Endothelial cell of umbilical vein (primary cell): ENCODE measurements around the gene FLRT2. TPM values are rescaled to one million over a fixed set of nuclear protein-coding genes. Genes with fewer than 3 reads are reported as not detected.

Experiments
- BruUV-seq: library from RNA; stranded (reverse); fragments of 400-500 nt; replicated peaks from 2 replicates; lab custom pipeline; 2021; lab: Mats Ljungman, UMichigan
- CTCF ChIA-PET: fragments of 300-600, 350-600 bp; sonication (Branson Sonifier 250); formaldehyde crosslinking; loops from one replicate; lab custom pipeline; 2021; ENCODE audit warnings: antibody characterized with exemption, inconsistent platforms; lab: Charles Lee
- POLR2A ChIA-PET: fragments of 300-600, 350-600 bp; sonication (Branson Sonifier 250); formaldehyde crosslinking; loops from one replicate; lab custom pipeline; 2021; ENCODE audit warnings: antibody characterized with exemption, inconsistent platforms; lab: Charles Lee
- DNase-seq: peaks from one replicate; pipeline ENCODE4 v3.0.0-alpha.2; 2011; ENCODE audit warnings: low read depth, low spot score
- FAIRE-seq: peaks from 2 replicates; lab custom pipeline; 2011; peaks lifted over from hg19 to GRCh38; lab: Jason Lieb, UNC
- H2AFZ ChIP-seq: 2 replicates; pipeline ENCODE4 v1.6.0; 2012; ENCODE audit warnings: low read depth, low read length, control low read depth, inconsistent platforms
- H3K27ac ChIP-seq: 2 replicates; pipeline ENCODE4 v1.5.1; 2011; ENCODE audit warnings: low read depth, mild to moderate bottlenecking, control low read depth, low read length, moderate library complexity; ENCODE audit not compliant: insufficient read depth
- H3K27me3 ChIP-seq, 2 experiments: 2 replicates each; pipeline versions ENCODE4 v1.6.0 to v1.6.1; 2011; ENCODE audit warnings: low read length in 2 of 2, mixed read lengths in 1 of 2; ENCODE audit not compliant: control insufficient read depth in 2 of 2, insufficient read depth in 2 of 2
- H3K36me3 ChIP-seq, 2 experiments: 2 replicates in 1 of 2; 3 replicates in 1 of 2; pipeline ENCODE4 v1.5.1; 2011; ENCODE audit warnings: low read length in 2 of 2, mild to moderate bottlenecking in 1 of 2, moderate library complexity in 1 of 2; ENCODE audit not compliant: control insufficient read depth in 2 of 2, insufficient read depth in 2 of 2; ENCODE audit errors: extremely low read depth in 1 of 2
- H3K4me1 ChIP-seq: 3 replicates; pipeline ENCODE4 v1.5.1; 2011; ENCODE audit warnings: mild to moderate bottlenecking, low read length; ENCODE audit not compliant: control insufficient read depth, insufficient read depth; ENCODE audit errors: extremely low read depth
- H3K4me2 ChIP-seq: 2 replicates; pipeline ENCODE4 v1.6.1; 2011; ENCODE audit warnings: low read length, control low read depth, mixed read lengths; ENCODE audit not compliant: insufficient read depth
- H3K4me3 ChIP-seq, 3 experiments: fragments of 200-600 bp in 1 of 3; sonication (generic), shearing (Covaris generic) in 1 of 3; replicated peaks in 1 of 3; 2 replicates each; pipeline ENCODE4 v1.5.1; 2011 to 2016; ENCODE audit warnings: control low read depth in 3 of 3, low read length in 3 of 3, mild to moderate bottlenecking in 2 of 3, inconsistent platforms in 1 of 3, low read depth in 1 of 3, moderate library complexity in 1 of 3; ENCODE audit not compliant: insufficient read depth in 1 of 3
- H3K79me2 ChIP-seq: 2 replicates; pipeline ENCODE4 v1.6.0; 2012; ENCODE audit warnings: low read length, inconsistent platforms; ENCODE audit not compliant: control insufficient read depth, insufficient read depth
- H3K9ac ChIP-seq: replicated peaks from 2 replicates; pipeline ENCODE3; 2011; ENCODE audit warnings: low read length, control low read depth; ENCODE audit not compliant: insufficient read depth; ENCODE audit errors: extremely low read depth
- H3K9me1 ChIP-seq: replicated peaks from 3 replicates; pipeline ENCODE4 v1.6.0; 2011; ENCODE audit warnings: mild to moderate bottlenecking, low read length; ENCODE audit not compliant: control insufficient read depth, insufficient read depth; ENCODE audit errors: extremely low read depth
- H3K9me3 ChIP-seq: replicated peaks from 2 replicates; pipeline ENCODE4 v1.5.1; 2012; ENCODE audit warnings: low read length, inconsistent platforms; ENCODE audit not compliant: control insufficient read depth, insufficient read depth
- H4K20me1 ChIP-seq: replicated peaks from 2 replicates; pipeline ENCODE3; 2011; ENCODE audit warnings: mild to moderate bottlenecking, low read length; ENCODE audit not compliant: control insufficient read depth, insufficient read depth; ENCODE audit errors: extremely low read depth
- EZH2 ChIP-seq: IDR thresholded peaks from 2 replicates; pipeline ENCODE4 v1.6.1; 2012; ENCODE audit warnings: borderline replicate concordance, low read depth, mild to moderate bottlenecking, moderate library complexity, low read length, inconsistent platforms; ENCODE audit not compliant: severe bottlenecking
- FOS ChIP-seq: IDR thresholded peaks from 2 replicates; pipeline ENCODE4 v1.6.1; 2011; ENCODE audit warnings: mild to moderate bottlenecking, low read length, moderate library complexity, borderline replicate concordance; ENCODE audit not compliant: insufficient read depth
- GATA2 ChIP-seq: IDR thresholded peaks from 2 replicates; pipeline ENCODE4 v1.7.0; 2011; ENCODE audit warnings: low read depth, mild to moderate bottlenecking, moderate library complexity, mixed read lengths, low read length; ENCODE audit not compliant: insufficient read length, insufficient read depth
- JUN ChIP-seq: IDR thresholded peaks from 2 replicates; pipeline ENCODE4 v1.6.1; 2011; ENCODE audit warnings: borderline replicate concordance, low read depth; ENCODE audit not compliant: insufficient read length, insufficient read depth
- MYC ChIP-seq: IDR thresholded peaks from one replicate; pipeline ENCODE4 v1.6.1; 2011; ENCODE audit warnings: mild to moderate bottlenecking, low read depth, low read length
- POLR2A ChIP-seq: IDR thresholded peaks from 2 replicates; pipeline ENCODE4 v1.6.1; 2012; ENCODE audit warnings: low read depth, mild to moderate bottlenecking, control low read depth, low read length
- POLR2AphosphoS5 ChIP-seq: IDR thresholded peaks from 2 replicates; pipeline ENCODE4 v1.6.1; 2012; ENCODE audit warnings: low read depth, mild to moderate bottlenecking, control low read depth, low read length, moderate library complexity; ENCODE audit not compliant: insufficient read depth
- dilution Hi-C: fragments of 300-500 bp; cut with MboI; formaldehyde crosslinking; loops from one replicate; pipeline ENCODE4 v1.15.0; 2019; ENCODE audit warnings: low sequenced_read_pairs; ENCODE audit not compliant: extremely low pct_ligation_motif_present
- intact Hi-C: fragments of 100-400 bp; cut with micrococcal nuclease; formaldehyde crosslinking; loops from one replicate; pipeline ENCODE4 v1.10.0; 2022
- polyA plus RNA-seq, 4 experiments: library from polyadenylated mRNA; depleted of rRNA in 3 of 4; stranded (reverse) in 3 of 4; unstranded in 1 of 4; fragments of >200 nt; gene quantifications; 2 replicates each; pipeline versions ENCODE4 v1.2.1 to v1.2.3, GENCODE V29; 2011 to 2012; ENCODE audit warnings: missing spikeins in 1 of 4
- total RNA-seq: library from RNA; stranded (reverse); gene quantifications from 2 replicates; pipeline ENCODE4 v1.2.3, GENCODE V29; 2021
- TF ChIP-seq, protein P1 (sequence below), 2 donors: IDR thresholded peaks; 1 replicate in 1 of 2; 2 replicates in 1 of 2; pipeline ENCODE4 v1.5.1; 2011; ENCODE audit warnings: low read length in 2 of 2, mild to moderate bottlenecking in 2 of 2, moderate library complexity in 2 of 2, control low read depth in 1 of 2, inconsistent platforms in 1 of 2, low read depth in 1 of 2; ENCODE audit not compliant: insufficient read depth in 1 of 2; ENCODE audit errors: extremely low read depth in 1 of 2
- TF ChIP-seq, protein P2 (sequence below): IDR thresholded peaks from 2 replicates; pipeline ENCODE4 v1.6.1; 2011; ENCODE audit not compliant: insufficient read depth, insufficient read length

Gene FLRT2
- total and polyA plus RNA-seq, 2 donors (not counting 3 experiments of a cell fraction or from before 2014, with no cell fraction given) = 202 to 229 TPM

DNA sequence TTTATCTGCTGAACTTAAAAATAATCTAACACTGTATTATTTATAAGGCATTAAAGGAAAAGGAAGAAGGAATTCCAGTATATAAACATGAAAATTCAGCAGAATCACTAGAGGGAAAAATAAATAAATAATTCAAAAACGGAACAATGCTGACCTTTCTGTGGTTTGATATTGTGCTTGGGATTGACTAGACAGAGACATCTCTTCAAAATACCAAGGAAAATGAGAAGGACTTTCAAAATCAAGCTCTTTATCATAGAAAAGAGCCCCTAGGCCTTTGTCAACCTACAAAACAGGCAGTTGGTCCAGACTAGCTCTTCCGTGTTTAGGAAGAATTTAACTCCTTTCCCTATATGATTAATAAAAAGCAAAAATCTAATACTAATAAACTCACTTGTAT is 6.3 kb upstream of the FLRT2 start:
- ChIA-PET POLR2A (no interaction called here), CTCF (interaction anchor here (1.0 kb wide), 1 partner anchor 52 kb away, joined by 3 read pairs; no protein-coding TSS in a partner anchor)
- Histone ChIP-seq H3K9ac (no peak overlapping the region), H3K27me3 (no peaks in the 10 kb centered on the region), H3K36me3 (no peaks in the 10 kb centered on the region), H2AFZ (no peak overlapping the region), H3K9me3 (no peaks in the 10 kb centered on the region), H3K27ac (no peak overlapping the region), H3K4me2 (no peak overlapping the region), H3K4me3 (no peak overlapping the region), H4K20me1 (no peaks in the 10 kb centered on the region), H3K79me2 (no peaks in the 10 kb centered on the region), H3K9me1 (no peaks in the 10 kb centered on the region), H3K4me1 (peaks cover 13% of the 10 kb centered on the region)
- intact Hi-C loops = no loop called here
- no TSS peak for BruUV-seq
- no peak for DNase-seq
- FAIRE-seq = no peak
- TF ChIP-seq FOS = no peak
- TF ChIP-seq JUN = no peak
- TF ChIP-seq GATA2 = no peak
- no peak for TF ChIP-seq MYC
- TF ChIP-seq, protein P1, sequence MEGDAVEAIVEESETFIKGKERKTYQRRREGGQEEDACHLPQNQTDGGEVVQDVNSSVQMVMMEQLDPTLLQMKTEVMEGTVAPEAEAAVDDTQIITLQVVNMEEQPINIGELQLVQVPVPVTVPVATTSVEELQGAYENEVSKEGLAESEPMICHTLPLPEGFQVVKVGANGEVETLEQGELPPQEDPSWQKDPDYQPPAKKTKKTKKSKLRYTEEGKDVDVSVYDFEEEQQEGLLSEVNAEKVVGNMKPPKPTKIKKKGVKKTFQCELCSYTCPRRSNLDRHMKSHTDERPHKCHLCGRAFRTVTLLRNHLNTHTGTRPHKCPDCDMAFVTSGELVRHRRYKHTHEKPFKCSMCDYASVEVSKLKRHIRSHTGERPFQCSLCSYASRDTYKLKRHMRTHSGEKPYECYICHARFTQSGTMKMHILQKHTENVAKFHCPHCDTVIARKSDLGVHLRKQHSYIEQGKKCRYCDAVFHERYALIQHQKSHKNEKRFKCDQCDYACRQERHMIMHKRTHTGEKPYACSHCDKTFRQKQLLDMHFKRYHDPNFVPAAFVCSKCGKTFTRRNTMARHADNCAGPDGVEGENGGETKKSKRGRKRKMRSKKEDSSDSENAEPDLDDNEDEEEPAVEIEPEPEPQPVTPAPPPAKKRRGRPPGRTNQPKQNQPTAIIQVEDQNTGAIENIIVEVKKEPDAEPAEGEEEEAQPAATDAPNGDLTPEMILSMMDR (IDR thresholded peaks at IDR 0.05; ENCODE audit: extremely low read depth in 1 of 2, insufficient read depth in 1 of 2, low read depth in 1 of 2, low read length in 2 of 2) = no peak
- no peak for TF ChIP-seq EZH2
- TF ChIP-seq POLR2A = no peak
- no peak for TF ChIP-seq POLR2AphosphoS5
- TF ChIP-seq, protein P2, sequence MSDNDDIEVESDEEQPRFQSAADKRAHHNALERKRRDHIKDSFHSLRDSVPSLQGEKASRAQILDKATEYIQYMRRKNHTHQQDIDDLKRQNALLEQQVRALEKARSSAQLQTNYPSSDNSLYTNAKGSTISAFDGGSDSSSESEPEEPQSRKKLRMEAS = no peak
- dilution Hi-C loops = no loop called here
